Mononuclear cell (primary cell): ENCODE results near the gene CACNA1C. TPM values are rescaled to one million over a fixed set of nuclear protein-coding genes. Genes with fewer than 3 reads are reported as not detected.

Experiments
- H3K27me3 ChIP-seq: 2 replicates; pipeline ENCODE4 v1.6.0; 2011; ENCODE audit warnings: low read length, control low read depth; ENCODE audit not compliant: insufficient read depth
- H3K4me1 ChIP-seq: 2 replicates; pipeline ENCODE4 v1.5.1; 2011; ENCODE audit warnings: mild to moderate bottlenecking, low read length, control low read depth; ENCODE audit not compliant: insufficient read depth
- H3K4me3 ChIP-seq: 2 replicates; pipeline ENCODE4 v1.5.1; 2011; ENCODE audit warnings: mild to moderate bottlenecking, low read length, moderate library complexity
- H3K9me3 ChIP-seq: 2 replicates; pipeline ENCODE4 v1.5.1; 2011; ENCODE audit warnings: low read depth, mild to moderate bottlenecking, control low read depth, low read length
- total RNA-seq: library from RNA; depleted of rRNA; stranded (reverse); fragments of >200 nt; gene quantifications from one replicate; pipeline ENCODE4 v1.2.3, GENCODE V29; 2012

CACNA1C gene
- total RNA-seq, 1 donor, result 0.10 TPM

DNA sequence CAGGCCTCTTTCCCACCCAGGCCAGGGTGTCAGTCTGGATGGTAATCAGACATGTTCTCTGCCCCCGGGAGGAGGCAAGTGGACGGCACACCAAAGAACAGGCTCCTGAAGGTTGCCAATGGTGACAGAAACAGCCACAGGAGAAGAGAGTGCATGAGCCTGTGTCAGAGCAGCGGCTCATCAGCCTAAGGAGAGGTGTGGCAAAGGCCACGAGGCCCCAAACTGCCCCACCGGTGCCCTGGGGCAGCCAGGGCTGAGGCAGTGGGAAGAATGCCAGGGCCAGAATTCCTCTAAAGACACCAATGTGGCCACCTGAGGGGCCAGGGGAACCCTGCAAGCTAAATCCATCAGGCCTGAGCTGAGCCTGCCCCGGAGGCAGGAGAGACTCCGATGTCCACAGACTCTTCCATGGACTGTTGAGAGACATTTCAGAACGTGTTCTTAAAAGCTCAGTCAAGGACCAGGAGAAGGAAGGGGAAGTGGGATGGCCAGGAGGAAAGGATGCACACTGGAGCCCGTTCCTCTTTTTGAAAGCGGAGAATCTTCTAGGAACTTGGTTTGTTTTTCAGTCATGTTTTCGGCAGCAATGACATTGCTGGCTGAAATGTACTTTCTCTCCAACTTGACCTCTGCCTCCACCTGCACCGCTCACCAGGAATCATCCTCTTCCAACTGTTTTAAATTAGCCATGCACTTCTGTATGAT is 565.7 kb downstream of the CACNA1C start:
- no peaks in the 10 kb centered on the region for H3K9me3 ChIP-seq
- H3K27me3 ChIP-seq, result no peaks in the 10 kb centered on the region
- no peaks in the 10 kb centered on the region for H3K4me1 ChIP-seq
- H3K4me3 ChIP-seq, result no peak overlapping the region

- no peaks in the 10 kb centered on the region for H3K9me3 ChIP-seq
- no peak overlapping the region for H3K4me3 ChIP-seq
- H3K4me1 ChIP-seq, result no peaks in the 10 kb centered on the region
- H3K27me3 ChIP-seq, result no peaks in the 10 kb centered on the region
Measured at GRCh38 chr12:2619136-2619535, 566.3 kb downstream of the CACNA1C start.

- H3K4me1 ChIP-seq, result no peaks in the 10 kb centered on the region
- no peak overlapping the region for H3K4me3 ChIP-seq
- H3K27me3 ChIP-seq, result no peaks in the 10 kb centered on the region
Measured at GRCh38 chr12:2622460-2622859, 569.7 kb downstream of the CACNA1C start.

DNA sequence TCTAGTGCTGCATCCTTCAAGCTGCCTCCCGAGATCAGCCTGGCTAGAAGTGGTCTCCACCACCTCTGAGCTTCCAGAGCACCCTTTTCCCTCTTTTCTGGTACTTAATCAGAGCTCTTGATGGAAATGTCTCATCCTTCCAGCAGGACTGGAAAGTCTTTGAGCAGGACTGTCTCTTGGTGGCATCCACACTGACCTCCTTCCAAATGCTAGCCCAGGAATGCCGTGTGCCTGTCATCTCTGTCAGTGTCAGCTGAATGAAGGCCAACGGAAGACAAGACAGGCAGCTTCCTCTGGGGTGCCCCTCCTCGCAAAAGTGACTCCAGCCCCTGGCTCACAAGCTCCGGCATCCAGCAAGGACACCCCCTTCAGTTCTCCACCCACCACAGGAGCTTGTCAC is 570.7 kb downstream of the CACNA1C start:
- Histone ChIP-seq H3K27me3 (no peaks in the 10 kb centered on the region), H3K9me3 (no peaks in the 10 kb centered on the region), H3K4me3 (no peak overlapping the region), H3K4me1 (no peaks in the 10 kb centered on the region)

More at GRCh38 chr12:2622460-2622859, 569.7 kb downstream of the CACNA1C start:
- no peaks in the 10 kb centered on the region for H3K9me3 ChIP-seq

DNA sequence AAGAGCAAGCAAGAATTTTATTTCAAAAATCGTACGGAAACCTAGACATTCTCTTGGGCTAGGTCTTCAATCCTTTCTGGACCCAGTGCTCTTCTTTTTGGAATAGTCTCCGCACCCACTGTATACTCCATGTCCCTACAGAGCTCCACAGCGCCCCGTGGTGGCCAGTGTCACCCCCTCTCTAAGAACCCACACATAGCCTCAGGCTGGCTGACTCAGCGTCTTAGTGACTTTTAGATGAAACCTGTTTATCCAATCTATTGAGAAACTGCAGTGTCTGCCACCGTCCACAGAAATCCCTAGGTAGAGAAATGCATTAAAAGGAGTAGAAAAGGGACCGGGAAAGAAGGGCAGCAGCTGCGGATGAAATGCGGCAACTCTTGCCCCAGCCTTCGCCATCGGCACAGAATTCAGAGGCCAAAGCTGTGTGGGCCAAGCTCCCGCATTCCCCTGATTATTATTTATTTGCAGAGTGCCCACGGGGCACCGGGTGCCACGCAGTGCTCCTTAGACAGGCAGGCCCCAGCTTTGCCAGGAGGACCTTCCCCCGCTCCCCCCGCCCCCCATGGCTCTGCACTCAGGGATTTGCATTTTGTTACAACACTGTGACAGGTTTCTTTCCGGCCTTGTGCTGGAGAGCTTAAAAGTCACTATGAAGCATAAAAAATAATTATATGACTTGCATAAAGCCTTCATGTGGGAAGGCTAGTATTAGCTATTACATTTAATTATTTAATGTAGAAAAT is 571.9 kb downstream of the CACNA1C start:
- Histone ChIP-seq H3K9me3 (no peaks in the 10 kb centered on the region), H3K4me3 (no peak overlapping the region), H3K27me3 (no peaks in the 10 kb centered on the region), H3K4me1 (no peaks in the 10 kb centered on the region)

DNA sequence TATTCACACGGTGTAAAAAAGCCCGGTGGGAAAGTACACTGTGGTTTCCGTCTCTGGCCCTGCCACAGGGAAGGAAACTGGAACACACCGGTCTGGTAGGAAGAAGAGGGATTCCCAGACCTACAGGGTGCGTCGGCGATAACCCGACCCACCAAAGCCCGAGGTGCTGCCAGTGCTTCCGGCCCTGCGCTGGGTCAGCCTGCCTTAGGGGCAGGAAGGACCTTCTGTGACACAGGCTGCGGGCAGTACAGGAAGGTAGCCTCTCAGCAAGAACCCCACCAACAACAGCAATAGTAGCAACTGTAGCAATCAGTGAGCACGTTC is 572.5 kb downstream of the CACNA1C start:
- Histone ChIP-seq H3K4me3 (no peak overlapping the region), H3K27me3 (no peaks in the 10 kb centered on the region)

DNA sequence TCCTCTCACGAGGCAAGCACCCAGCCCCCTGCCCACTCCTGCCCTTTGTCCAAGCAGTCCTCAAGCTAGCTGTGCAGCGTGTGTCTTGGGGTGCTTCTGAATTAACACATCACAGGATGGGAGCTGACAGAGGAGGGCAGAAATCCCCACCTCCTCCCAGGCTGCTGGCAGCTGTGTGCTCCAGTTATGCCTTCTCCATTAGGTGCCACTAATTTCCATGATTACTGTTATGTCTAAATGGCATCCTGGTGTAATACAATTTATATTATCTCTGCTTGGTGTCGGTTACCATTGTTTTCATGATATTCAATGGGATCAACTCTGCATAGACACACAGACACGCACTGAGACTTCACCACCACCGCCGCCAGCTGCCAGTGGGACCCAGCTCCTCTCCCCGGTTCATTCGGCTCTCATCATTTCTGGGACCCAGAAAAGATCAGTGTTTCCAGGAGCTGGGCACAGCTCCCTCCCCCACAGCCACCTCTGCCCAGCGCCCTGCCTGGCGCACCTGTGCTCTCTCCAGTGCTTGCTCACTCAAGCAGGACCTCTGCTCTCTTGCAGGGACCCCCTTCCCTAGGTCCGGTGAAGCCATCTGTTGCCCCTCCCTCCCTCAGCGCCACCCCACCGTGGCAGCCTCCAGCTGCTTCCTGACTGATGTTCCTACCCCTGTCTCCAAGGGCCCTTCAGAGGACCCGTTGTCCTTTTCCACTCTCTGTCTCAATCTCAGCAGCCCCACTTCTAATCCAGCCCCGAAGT is 574.5 kb downstream of the CACNA1C start:
- no peak overlapping the region for H3K4me3 ChIP-seq
- H3K9me3 ChIP-seq, result no peaks in the 10 kb centered on the region
- H3K4me1 ChIP-seq, result no peaks in the 10 kb centered on the region
- no peaks in the 10 kb centered on the region for H3K27me3 ChIP-seq

More for the DNA sequence above, 572.5 kb downstream of the CACNA1C start:
- no peaks in the 10 kb centered on the region for H3K4me1 ChIP-seq
- H3K9me3 ChIP-seq, result no peaks in the 10 kb centered on the region

GRCh38 chr12:2627835-2628191 is 575.0 kb downstream of the CACNA1C start:
- Histone ChIP-seq H3K4me1 (no peaks in the 10 kb centered on the region), H3K27me3 (no peaks in the 10 kb centered on the region)

GRCh38 chr12:2628401-2628800 is 575.6 kb downstream of the CACNA1C start:
- H3K27me3 ChIP-seq, result no peaks in the 10 kb centered on the region

More at GRCh38 chr12:2627835-2628191, 575.0 kb downstream of the CACNA1C start:
- no peak overlapping the region for H3K4me3 ChIP-seq
- H3K9me3 ChIP-seq, result no peaks in the 10 kb centered on the region

DNA sequence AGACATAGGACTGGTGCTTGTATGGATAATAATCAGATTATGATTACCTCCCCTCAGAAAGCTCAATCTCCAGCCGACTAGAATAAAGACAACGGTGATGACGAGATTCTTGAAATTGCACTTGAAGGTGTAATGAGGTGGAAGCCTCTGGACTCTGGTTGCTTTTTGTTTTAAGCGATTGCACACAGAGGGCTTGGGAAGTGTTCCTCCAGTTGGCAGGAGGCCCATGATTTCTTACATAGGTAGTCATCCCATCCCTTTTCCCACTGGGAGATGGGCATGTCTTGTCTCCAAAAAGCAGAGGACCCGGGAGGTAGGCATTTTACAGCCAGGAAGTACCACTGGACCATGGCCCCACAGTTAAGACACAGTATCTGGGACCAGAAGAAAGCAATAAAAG is 576.3 kb downstream of the CACNA1C start:
- Histone ChIP-seq H3K4me3 (no peak overlapping the region), H3K27me3 (no peaks in the 10 kb centered on the region), H3K4me1 (no peaks in the 10 kb centered on the region), H3K9me3 (no peaks in the 10 kb centered on the region)

More at GRCh38 chr12:2628401-2628800, 575.6 kb downstream of the CACNA1C start:
- no peak overlapping the region for H3K4me3 ChIP-seq
- no peaks in the 10 kb centered on the region for H3K9me3 ChIP-seq
- no peaks in the 10 kb centered on the region for H3K4me1 ChIP-seq

GRCh38 chr12:2631653-2632350 is 579.0 kb downstream of the CACNA1C start:
- no peak overlapping the region for H3K4me3 ChIP-seq
- no peaks in the 10 kb centered on the region for H3K9me3 ChIP-seq
- no peaks in the 10 kb centered on the region for H3K27me3 ChIP-seq
- no peaks in the 10 kb centered on the region for H3K4me1 ChIP-seq

- Histone ChIP-seq H3K4me3 (no peak overlapping the region), H3K27me3 (no peaks in the 10 kb centered on the region), H3K9me3 (no peaks in the 10 kb centered on the region), H3K4me1 (no peaks in the 10 kb centered on the region)
Measured at GRCh38 chr12:2633176-2633824, 580.5 kb downstream of the CACNA1C start.

- Histone ChIP-seq H3K9me3 (no peaks in the 10 kb centered on the region), H3K4me3 (no peak overlapping the region), H3K4me1 (no peaks in the 10 kb centered on the region)
Measured at GRCh38 chr12:2633825-2634200, 581.0 kb downstream of the CACNA1C start.

DNA sequence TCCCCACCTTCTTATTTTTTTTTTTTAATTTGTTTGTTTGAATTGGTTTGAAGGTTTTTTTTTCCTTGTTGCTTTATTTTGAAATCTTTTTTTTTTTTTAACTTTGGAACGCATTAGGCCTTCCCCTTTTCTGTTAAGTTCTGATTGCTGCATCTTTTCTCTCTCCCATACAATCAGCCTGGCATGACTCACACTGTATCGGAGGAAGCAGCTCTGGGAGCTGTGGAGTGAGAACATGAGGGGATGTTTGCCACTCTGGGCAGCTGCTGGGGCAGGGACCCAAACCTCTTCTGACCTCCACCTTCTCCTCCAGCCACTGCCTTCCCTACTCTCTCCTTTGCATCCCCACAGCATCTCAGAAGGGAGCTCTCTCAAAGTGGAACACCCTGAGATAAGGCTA is 581.7 kb downstream of the CACNA1C start:
- H3K4me1 ChIP-seq, result no peaks in the 10 kb centered on the region
- no peaks in the 10 kb centered on the region for H3K9me3 ChIP-seq
- no peaks in the 10 kb centered on the region for H3K27me3 ChIP-seq
- no peak overlapping the region for H3K4me3 ChIP-seq

More at GRCh38 chr12:2633825-2634200, 581.0 kb downstream of the CACNA1C start:
- H3K27me3 ChIP-seq, result no peaks in the 10 kb centered on the region
